H1 (cell line): ENCODE measurements around the gene C19orf38. TPM values are rescaled to one million over a fixed set of nuclear protein-coding genes. Genes with fewer than 3 reads are reported as not detected.
A peak's percentile ranks its signal among the peaks of the same experiment; 100 is the strongest.

ENCODE experiments used
- CTCF ChIA-PET: fragments of 300-600 bp; sonication (Branson Sonifier 250); formaldehyde crosslinking; loops from one replicate; lab custom pipeline; 2021; ENCODE audit not compliant: partially characterized antibody; lab: Charles Lee
- POLR2A ChIA-PET: fragments of 300-600 bp; sonication (Branson Sonifier 250); formaldehyde crosslinking; loops from one replicate; lab custom pipeline; 2021; ENCODE audit warnings: inconsistent platforms; ENCODE audit not compliant: partially characterized antibody; lab: Charles Lee
- DNase-seq, 2 experiments: peaks; one replicate each; pipeline versions ENCODE4 v3.0.0 to v3.0.0-alpha.2; 2010 to 2022; ENCODE audit warnings: low spot score in 2 of 2, low read depth in 1 of 2, mixed read lengths in 1 of 2
- FAIRE-seq: peaks from 2 replicates; lab custom pipeline; 2011; peaks lifted over from hg19 to GRCh38; lab: Jason Lieb, UNC
- H2AFZ ChIP-seq: 2 replicates; pipeline ENCODE4 v1.8.1; 2012; ENCODE audit warnings: low read length, inconsistent platforms
- H2AK5ac ChIP-seq: 2 replicates; pipeline ENCODE4 v1.6.1; 2013; ENCODE audit warnings: low read depth, low read length
- H2BK120ac ChIP-seq: replicated peaks from 2 replicates; pipeline ENCODE3; 2013; ENCODE audit warnings: low read depth, low read length, inconsistent platforms
- H2BK12ac ChIP-seq: 2 replicates; pipeline ENCODE4 v1.6.1; 2013; ENCODE audit warnings: low read depth, low read length
- H2BK15ac ChIP-seq: 2 replicates; pipeline ENCODE4 v1.6.1; 2013; ENCODE audit warnings: low read length
- H2BK20ac ChIP-seq: 2 replicates; pipeline ENCODE4 v1.6.1; 2013; ENCODE audit warnings: low read length
- H2BK5ac ChIP-seq: 2 replicates; pipeline ENCODE4 v1.6.1; 2013; ENCODE audit warnings: low read depth, low read length
- H3K14ac ChIP-seq: 2 replicates; pipeline ENCODE4 v1.6.1; 2013; ENCODE audit warnings: inconsistent platforms; ENCODE audit not compliant: insufficient read length
- H3K18ac ChIP-seq: 2 replicates; pipeline ENCODE4 v1.6.1; 2013; ENCODE audit warnings: low read length; ENCODE audit errors: extremely low read depth
- H3K23ac ChIP-seq: 2 replicates; pipeline ENCODE4 v1.6.1; 2013; ENCODE audit warnings: inconsistent platforms; ENCODE audit not compliant: insufficient read length
- H3K23me2 ChIP-seq: 2 replicates; pipeline ENCODE4 v1.6.1; 2013; ENCODE audit warnings: low read depth, low read length
- H3K27ac ChIP-seq: 2 replicates; pipeline ENCODE4 v1.6.1; 2011; ENCODE audit warnings: low read depth, low read length, inconsistent platforms
- H3K27me3 ChIP-seq, 4 experiments: replicated peaks in 1 of 4; 1 replicate in 1 of 4; 2 replicates in 3 of 4; pipeline versions ENCODE4 v1.6.1 to v1.8.1; 2011 to 2013; ENCODE audit warnings: low read length in 3 of 4, mild to moderate bottlenecking in 3 of 4, inconsistent platforms in 2 of 4, mixed read lengths in 2 of 4, moderate library complexity in 1 of 4; ENCODE audit not compliant: control insufficient read depth in 3 of 4, insufficient read depth in 3 of 4; ENCODE audit errors: extremely low read depth in 1 of 4
- H3K36me3 ChIP-seq, 4 experiments: 2 replicates each; pipeline versions ENCODE4 v1.6.1 to v1.8.1; 2011 to 2013; ENCODE audit warnings: mild to moderate bottlenecking in 4 of 4, low read length in 3 of 4, moderate library complexity in 2 of 4, control low read depth in 1 of 4, inconsistent platforms in 1 of 4; ENCODE audit not compliant: insufficient read depth in 4 of 4, control insufficient read depth in 2 of 4
- H3K4ac ChIP-seq: replicated peaks from 2 replicates; pipeline ENCODE3; 2013; ENCODE audit warnings: low read length, low read depth, mixed read lengths, inconsistent platforms; ENCODE audit not compliant: insufficient read length
- H3K4me1 ChIP-seq, 4 experiments: replicated peaks in 1 of 4; 1 replicate in 1 of 4; 2 replicates in 3 of 4; pipeline versions ENCODE4 v1.6.1 to v1.8.1; 2011 to 2013; ENCODE audit warnings: low read length in 3 of 4, inconsistent platforms in 2 of 4, mixed read lengths in 1 of 4; ENCODE audit not compliant: insufficient read depth in 4 of 4, control insufficient read depth in 3 of 4
- H3K4me2 ChIP-seq, 2 experiments: 2 replicates each; pipeline versions ENCODE4 v1.6.1 to v1.8.1; 2011 to 2013; ENCODE audit warnings: low read depth in 2 of 2, low read length in 2 of 2, control low read depth in 1 of 2, inconsistent platforms in 1 of 2, mild to moderate bottlenecking in 1 of 2; ENCODE audit not compliant: insufficient read depth in 1 of 2
- H3K4me3 ChIP-seq, 4 experiments: fragments of 200-600, 300-600 bp in 1 of 4; sonication (generic), shearing (Covaris generic), sonication (Bioruptor Twin) in 1 of 4; 2 replicates each; pipeline versions ENCODE4 v1.5.1 to v1.8.1; 2011 to 2016; ENCODE audit warnings: low read length in 4 of 4, low read depth in 3 of 4, control low read depth in 2 of 4, inconsistent platforms in 2 of 4, mild to moderate bottlenecking in 2 of 4, mixed read lengths in 1 of 4, moderate library complexity in 1 of 4; ENCODE audit not compliant: insufficient read depth in 2 of 4; ENCODE audit errors: extremely low read depth in 1 of 4
- H3K56ac ChIP-seq: replicated peaks from 2 replicates; pipeline ENCODE3; 2013; ENCODE audit warnings: low read depth, mild to moderate bottlenecking, mixed read lengths, low read length, inconsistent platforms; ENCODE audit not compliant: insufficient read length
- H3K79me1 ChIP-seq: 2 replicates; pipeline ENCODE4 v1.6.1; 2013; ENCODE audit warnings: low read depth, low read length, control low read depth
- H3K79me2 ChIP-seq, 2 experiments: 2 replicates each; pipeline versions ENCODE4 v1.6.1 to v1.8.1; 2012 to 2013; ENCODE audit warnings: low read length in 2 of 2, mild to moderate bottlenecking in 2 of 2, inconsistent platforms in 1 of 2; ENCODE audit not compliant: insufficient read depth in 2 of 2, control insufficient read depth in 1 of 2
- H3K9ac ChIP-seq, 4 experiments: replicated peaks in 1 of 4; 1 replicate in 1 of 4; 2 replicates in 3 of 4; pipeline versions ENCODE4 v1.6.1 to v1.8.1; 2011 to 2013; ENCODE audit warnings: low read depth in 3 of 4, low read length in 3 of 4, control low read depth in 2 of 4, mild to moderate bottlenecking in 2 of 4, moderate library complexity in 2 of 4, inconsistent platforms in 1 of 4; ENCODE audit errors: extremely low read depth in 1 of 4
- H3K9me3 ChIP-seq, 2 experiments: 2 replicates each; pipeline versions ENCODE4 v1.6.1 to v1.8.1; 2012 to 2013; ENCODE audit warnings: mild to moderate bottlenecking in 2 of 2, moderate library complexity in 2 of 2, control low read depth in 1 of 2, inconsistent platforms in 1 of 2, low read depth in 1 of 2, low read length in 1 of 2, mixed read lengths in 1 of 2; ENCODE audit not compliant: insufficient read depth in 2 of 2
- H4K20me1 ChIP-seq, 2 experiments: replicated peaks in 1 of 2; 2 replicates each; pipeline versions ENCODE3 to v1.8.1; 2011 to 2013; ENCODE audit warnings: inconsistent platforms in 2 of 2, low read length in 2 of 2, mild to moderate bottlenecking in 1 of 2; ENCODE audit not compliant: insufficient read depth in 2 of 2, control insufficient read depth in 1 of 2
- H4K5ac ChIP-seq: 2 replicates; pipeline ENCODE4 v1.6.1; 2013; ENCODE audit warnings: low read length, low read depth, mixed read lengths, inconsistent platforms; ENCODE audit not compliant: insufficient read length
- H4K8ac ChIP-seq: 2 replicates; pipeline ENCODE4 v1.8.0; 2013; ENCODE audit warnings: mild to moderate bottlenecking, moderate library complexity, low read length, inconsistent platforms; ENCODE audit not compliant: insufficient read depth; ENCODE audit errors: extremely low read depth
- H4K91ac ChIP-seq: replicated peaks from 2 replicates; pipeline ENCODE3; 2013; ENCODE audit warnings: low read length, mixed read lengths, inconsistent platforms; ENCODE audit not compliant: insufficient read length
- CBX8 ChIP-seq: fragments of 300-800, 300-1000 bp; sonication (generic); IDR thresholded peaks from 2 replicates; pipeline ENCODE4 v1.7.1; 2016; ENCODE audit warnings: low read depth, low read length, borderline replicate concordance
- WGBS, 2 experiments: shearing (Covaris generic) in 1 of 2; methylation state at CpG; one replicate each; pipeline versions ENCODE4 v1.1.6 to v1.1.7; 2013 to 2015; ENCODE audit warnings: low lambda C conversion rate in 2 of 2, mixed read lengths in 2 of 2, inconsistent platforms in 1 of 2, low coverage in 1 of 2, missing lambda C conversion rate in 1 of 2; ENCODE audit not compliant: insufficient replicate concordance in 2 of 2, insufficient coverage in 1 of 2, insufficient read length in 1 of 2; ENCODE audit errors: extremely low coverage in 1 of 2, missing lambda C conversion rate in 1 of 2; 5-methylcytosine and 5-hydroxymethylcytosine counted together
- polyA plus RNA-seq, 7 experiments: library from polyadenylated mRNA; depleted of rRNA in 3 of 7; stranded (reverse) in 5 of 7; unstranded in 2 of 7; fragments of >200 nt in 5 of 7; fragments of 200-250 nt in 2 of 7; gene quantifications; 1 replicate in 5 of 7; 2 replicates in 1 of 7; 4 replicates in 1 of 7; pipeline versions ENCODE4 v1.2.1 to v1.2.3, GENCODE V29; 2011 to 2013; ENCODE audit warnings: missing spikeins in 2 of 7, mixed read lengths in 2 of 7
- total RNA-seq: library from RNA; stranded (reverse); fragmentation: NEBNext Ultra II Directional; extraction: Animal tissue kit (Norgen Biotek cat#: 25700); gene quantifications from 2 replicates; pipeline ENCODE4 v1.2.1, GENCODE V29; 2021

Gene C19orf38
- total and polyA plus RNA-seq, 2 of the 8 experiments (the other 6 are each of a cell fraction or from before 2014, with no cell fraction given) = 0.53 TPM; not detected in 1

GRCh38 chr19:10888421-10888866 lies 40.2 kb downstream of the C19orf38 start:
- Histone ChIP-seq H3K27me3 (no peaks in the 10 kb centered on the region), H4K8ac (peak overlapping the region; percentile 46), H2BK120ac (peak overlapping the region; percentile 36), H3K56ac (no peak overlapping the region), H3K18ac (peak overlapping the region; percentile 93), H2BK12ac (0 out of 2 replicates have a peak overlapping the region, but pooled peaks have one; percentile 90), H3K27ac (peak overlapping the region; percentile 73; the same call in 1 of the 2 replicates), H3K4me1 (peaks cover 22 to 51% (median 41%) of the 10 kb centered on the region in 4 experiments), H4K91ac (peak overlapping the region; percentile 97), H3K36me3 (no peaks in the 10 kb centered on the region), H4K20me1 (peaks cover 0 to 12% of the 10 kb centered on the region in 2 experiments), H3K79me1 (peaks cover 25% of the 10 kb centered on the region), H3K79me2 (peaks cover 0 to 71% of the 10 kb centered on the region in 2 experiments; a peak in 2 of 4 replicates), H3K14ac (no peak overlapping the region), H2AFZ (no peak overlapping the region), H2BK15ac (no peak overlapping the region), H3K4ac (no peak overlapping the region), H2AK5ac (peak overlapping the region; percentile 97; the same call in 1 of the 2 replicates), H2BK5ac (peak overlapping the region; percentile 95; the same call in 1 of the 2 replicates), H3K9ac (peak overlapping the region in 3 of 4 experiments; percentile 16 to 38 (median 38); a peak in 2 of 7 replicates), H3K23me2 (no peaks in the 10 kb centered on the region), H3K4me3 (peak overlapping the region in 1 of 4 experiments; percentile 37; a peak in 2 of 8 replicates), H3K23ac (no peak overlapping the region), H3K4me2 (peak overlapping the region; percentile 56 to 61), H3K9me3 (no peaks in the 10 kb centered on the region), H2BK20ac (0 out of 2 replicates have a peak overlapping the region, but pooled peaks have one; percentile 75), H4K5ac (peak overlapping the region; percentile 70)
- FAIRE-seq (peak; percentile 13), DNase-seq (peak in 1 of 2 experiments; percentile 53)
- ChIA-PET CTCF (interaction anchor here (0.6 to 11.7 kb wide), 19 partner anchors 9 to 176 kb away, joined by 3 to 103 read pairs (median 3); partner anchors contain the start of genes CARM1 and TMED1), POLR2A (interaction anchor here (0.6 to 6.8 kb wide), 14 partner anchors 9 to 175 kb away, joined by 3 to 72 read pairs (median 5); partner anchors contain the start of genes CARM1 and TMED1)
- 16% methylated on average over 13 of the region's 13 CpGs; no CpG with 5 or more reads in 1 of the 2 experiments for WGBS, 2 experiments
- TF ChIP-seq CBX8 = no peak
